C4-2B (cell line): Measurements from ENCODE around the gene RSPO3.

Experiments
- CTCF ChIP-seq: fragments of 450-650 bp; conservative IDR thresholded peaks from 2 replicates; pipeline ENCODE4 v1.5.1; 2017; ENCODE audit warnings: mild to moderate bottlenecking
- ZFX ChIP-seq: fragments of 450-650 bp; IDR thresholded peaks from 2 replicates; pipeline ENCODE4 v1.6.1; 2017

- no peak for TF ChIP-seq CTCF
- no peak for TF ChIP-seq ZFX
These were observed 26.0 kb upstream of the RSPO3 start for GRCh38 chr6:127092466-127092865.
